GOT3 (cell line): ENCODE data around the gene NEU4.

Source experiments
- DNase-seq: peaks from one replicate; lab custom pipeline; 2025; ENCODE audit warnings: mixed read lengths; lab: John Stamatoyannopoulos, UW

The NEU4 gene

DNA sequence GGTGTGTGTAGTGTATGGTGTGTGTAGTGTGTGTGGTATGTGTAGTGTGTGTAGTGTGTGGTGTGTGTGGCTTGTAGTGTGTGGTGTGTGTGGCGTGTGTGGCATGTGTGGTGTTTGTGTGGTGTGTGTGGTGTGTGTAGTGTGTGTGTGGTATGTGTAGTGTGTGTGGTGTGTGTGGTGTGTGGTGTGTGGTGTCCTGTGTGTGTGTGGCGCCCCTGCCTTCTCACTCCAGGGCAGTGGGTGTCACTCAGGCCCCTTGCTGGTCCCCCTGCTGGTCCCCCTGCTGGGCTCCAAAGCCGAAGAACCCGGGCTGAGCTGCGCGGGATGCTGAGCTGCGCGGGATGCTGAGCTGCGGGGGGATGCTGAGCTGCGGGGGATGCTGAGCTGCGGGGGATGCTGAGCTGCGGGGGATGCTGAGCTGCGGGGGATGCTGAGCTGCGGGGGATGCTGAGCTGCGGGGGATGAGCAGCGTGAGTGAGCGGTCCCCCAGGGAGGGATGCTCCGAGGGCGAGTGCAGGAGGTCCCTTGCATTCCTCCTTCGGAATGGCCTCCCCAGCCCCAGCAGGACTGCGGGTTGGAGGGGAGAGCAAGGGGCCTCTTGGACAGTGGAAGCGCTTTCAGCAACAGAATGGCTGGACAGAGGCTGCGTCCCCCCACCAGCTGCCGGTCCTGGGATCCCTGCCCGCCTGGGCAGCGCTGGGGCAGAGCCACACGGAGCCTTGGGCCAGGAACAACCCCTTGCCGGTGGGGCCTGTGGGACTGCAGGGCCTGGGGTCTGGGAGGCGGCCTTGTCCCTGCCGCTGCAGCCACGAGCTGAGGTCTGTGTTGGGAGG is 57.2 kb downstream of the NEU4 start:
- DNase-seq = no peak
